Hematopoietic multipotent progenitor cell treated with erythropoietin and hydrocortisone succinate and interleukin-3 and kit ligand, for 8 days (in vitro differentiated cells): ENCODE results near the gene MAGEB5.
"Not testable (repeated sequence)": the region's sequence is repeated elsewhere in the genome, so short reads cannot be mapped to it uniquely, and the experiment has no call there.

Source experiments
- DNase-seq: peaks from one replicate; pipeline ENCODE4 v3.0.0-alpha.2; 2015

Gene MAGEB5, protein sequence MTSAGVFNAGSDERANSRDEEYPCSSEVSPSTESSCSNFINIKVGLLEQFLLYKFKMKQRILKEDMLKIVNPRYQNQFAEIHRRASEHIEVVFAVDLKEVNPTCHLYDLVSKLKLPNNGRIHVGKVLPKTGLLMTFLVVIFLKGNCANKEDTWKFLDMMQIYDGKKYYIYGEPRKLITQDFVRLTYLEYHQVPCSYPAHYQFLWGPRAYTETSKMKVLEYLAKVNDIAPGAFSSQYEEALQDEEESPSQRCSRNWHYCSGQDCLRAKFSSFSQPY

DNA sequence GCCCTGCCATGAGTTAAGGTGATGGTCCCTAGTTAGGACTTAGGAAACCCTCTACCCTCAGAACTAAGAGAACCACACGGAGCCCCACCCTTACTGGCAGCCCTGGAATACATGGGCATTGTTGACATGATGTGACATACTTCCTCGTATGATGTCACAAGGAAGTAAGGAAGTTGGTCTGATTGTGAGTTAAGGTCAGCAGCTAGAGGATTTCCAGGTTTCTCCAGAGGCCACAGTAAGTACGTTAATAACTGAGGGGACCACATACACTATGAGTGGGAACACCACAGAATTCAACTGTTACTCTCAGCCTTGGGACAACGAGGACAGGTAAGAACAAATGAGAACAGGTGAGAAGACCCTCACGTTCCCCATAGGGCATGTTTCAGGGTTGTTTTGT, at the start of gene MAGEB5:
Gene MAGEB5 (plus strand): TSS at position 301 of the 400 bp plus-strand sequence. CDS start 1,133 bp downstream, outside the sequence.
- DNase-seq, result no peak

DNA sequence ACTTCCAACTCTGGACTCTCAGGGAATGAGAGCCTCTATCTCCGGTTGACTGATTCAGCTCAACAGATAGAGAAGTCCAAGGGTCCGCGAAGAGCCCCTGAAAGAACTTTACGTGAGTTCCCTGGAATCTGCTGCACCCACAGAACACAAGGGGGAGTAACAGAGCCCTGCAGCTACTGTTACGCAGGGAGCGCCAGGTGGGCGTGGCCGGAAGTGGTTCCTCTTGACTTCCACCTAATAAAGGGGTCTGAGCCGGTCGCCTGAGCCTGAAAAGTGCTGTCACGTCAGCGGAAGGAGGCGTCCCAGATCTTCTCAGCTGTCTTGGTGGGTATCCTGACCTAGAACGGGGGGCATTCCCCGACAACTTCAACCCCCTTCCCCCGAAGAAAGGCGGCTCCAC, 23.8 kb upstream of the MAGEB5 start, which contains the start of gene MAGEB6:
Gene MAGEB6 (plus strand): TSS at position 237 of the 400 bp plus-strand sequence. CDS start 1,407 bp downstream, outside the sequence.
- DNase-seq, result no peak

DNA sequence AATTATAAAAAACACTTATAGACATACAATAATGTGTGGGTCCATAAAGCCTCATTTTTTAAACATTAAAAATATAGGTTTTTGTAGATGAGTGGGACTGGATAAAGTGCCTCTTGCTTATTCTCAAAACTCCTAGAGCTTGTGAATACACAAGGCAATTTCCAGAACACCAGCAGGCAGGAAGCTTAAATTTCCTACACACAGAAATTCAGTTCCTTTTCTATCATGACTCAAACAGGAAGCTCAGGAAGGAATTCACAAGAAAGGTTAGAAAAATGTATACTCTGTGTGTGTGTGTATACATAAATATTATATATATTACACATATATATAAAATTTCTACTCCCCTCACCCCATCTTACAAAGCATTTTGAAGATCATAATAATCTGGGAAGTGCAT, 12.4 kb upstream of the MAGEB5 start:
- no peak for DNase-seq

DNA sequence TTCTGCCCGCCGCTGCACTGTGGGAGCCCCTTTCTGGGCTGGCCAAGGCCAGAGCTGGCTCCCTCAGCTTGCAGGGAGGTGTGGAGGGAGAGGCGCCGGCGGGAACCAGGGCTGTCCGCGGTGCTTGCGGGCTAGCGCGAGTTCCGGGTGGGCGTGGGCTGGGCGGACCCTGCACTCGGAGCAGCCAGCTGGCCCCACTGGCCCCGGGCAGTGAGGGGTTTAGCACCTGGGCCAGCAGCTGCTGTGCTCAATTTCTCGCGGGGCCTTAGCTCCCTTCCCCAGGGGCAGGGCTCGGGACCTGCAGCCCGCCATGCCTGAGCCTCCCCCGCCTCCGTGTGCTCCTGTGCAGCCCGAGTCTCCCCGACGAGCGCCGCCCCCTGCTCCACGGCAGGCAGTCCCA, 11.3 kb upstream of the MAGEB5 start:
- DNase-seq, result not testable (repeated sequence)

DNA sequence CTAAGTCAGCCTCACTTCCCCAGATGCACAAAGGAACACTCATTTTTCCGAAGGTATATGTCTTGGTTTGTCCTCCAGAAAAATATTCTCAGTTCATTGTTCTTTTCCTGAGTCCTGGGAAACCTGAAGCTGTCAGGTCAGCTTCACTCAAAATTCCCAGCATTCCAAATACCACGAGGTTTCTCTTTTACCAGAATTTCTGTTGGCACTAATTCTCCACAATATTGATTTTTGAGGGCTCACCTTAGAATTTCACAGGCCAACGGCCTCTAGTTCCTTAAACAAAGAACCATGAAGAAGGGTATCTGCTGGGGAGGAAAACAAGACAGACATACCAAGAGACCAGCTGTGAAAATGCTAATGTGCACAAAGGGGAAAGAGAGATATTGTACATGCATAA, 8.0 kb upstream of the MAGEB5 start:
- DNase-seq, result no peak

DNA sequence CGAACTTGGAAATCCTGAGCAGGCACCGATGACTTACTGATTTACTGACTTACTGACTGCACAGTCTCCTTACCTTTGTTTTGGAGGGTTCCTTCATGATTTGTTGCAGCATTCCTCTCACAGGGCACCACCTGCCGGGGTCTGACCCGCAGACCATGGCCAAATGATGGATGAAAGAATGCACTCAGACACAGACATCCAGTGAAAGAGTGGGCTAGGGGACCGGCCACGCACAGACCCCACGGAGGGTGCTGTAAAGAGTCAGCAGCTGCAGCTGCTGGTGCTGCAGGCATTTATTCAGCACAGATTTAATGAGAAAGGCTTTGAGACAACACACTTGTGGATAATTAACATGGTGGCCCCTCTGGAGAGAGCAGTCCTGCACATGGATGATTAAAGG, 3.4 kb downstream of the MAGEB5 start:
- DNase-seq, result no peak

DNA sequence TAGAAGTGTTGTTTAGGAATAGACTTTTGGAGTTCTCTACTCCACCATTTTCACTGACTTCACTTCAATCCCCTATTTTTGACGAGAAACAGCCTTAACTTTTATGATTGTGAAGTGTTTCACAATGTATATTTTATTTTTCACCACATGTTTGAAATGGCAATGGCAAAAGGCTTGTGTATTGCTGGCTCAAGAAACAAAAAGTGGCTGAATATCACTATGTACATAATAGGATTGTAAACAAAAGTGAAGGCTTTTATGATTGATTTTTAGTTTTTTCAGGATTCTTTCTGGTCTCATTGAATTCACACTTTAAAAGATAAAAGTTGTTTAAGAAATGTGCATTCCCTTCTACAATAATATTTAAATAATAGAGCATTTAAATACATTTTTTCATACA, 18.2 kb downstream of the MAGEB5 start:
- no peak for DNase-seq

DNA sequence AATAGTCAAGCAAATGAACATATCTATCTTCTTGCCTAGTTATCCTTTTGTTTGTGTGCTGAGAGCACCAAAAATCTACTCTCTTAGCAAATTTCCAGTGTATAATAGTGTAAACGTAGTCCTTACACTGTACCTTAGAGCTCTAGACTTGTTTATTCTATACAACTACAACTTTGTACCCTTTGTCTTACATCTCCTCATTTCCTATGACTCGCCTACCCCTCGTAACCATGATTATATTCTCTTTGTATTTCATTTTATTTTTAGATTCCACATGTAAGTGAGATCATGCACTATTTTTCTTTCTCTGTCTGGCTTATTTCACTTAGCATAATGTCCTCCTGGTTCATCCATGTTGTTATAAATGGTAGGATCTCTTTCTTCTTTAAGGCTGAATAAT, 37.6 kb downstream of the MAGEB5 start:
- DNase-seq, result no peak

DNA sequence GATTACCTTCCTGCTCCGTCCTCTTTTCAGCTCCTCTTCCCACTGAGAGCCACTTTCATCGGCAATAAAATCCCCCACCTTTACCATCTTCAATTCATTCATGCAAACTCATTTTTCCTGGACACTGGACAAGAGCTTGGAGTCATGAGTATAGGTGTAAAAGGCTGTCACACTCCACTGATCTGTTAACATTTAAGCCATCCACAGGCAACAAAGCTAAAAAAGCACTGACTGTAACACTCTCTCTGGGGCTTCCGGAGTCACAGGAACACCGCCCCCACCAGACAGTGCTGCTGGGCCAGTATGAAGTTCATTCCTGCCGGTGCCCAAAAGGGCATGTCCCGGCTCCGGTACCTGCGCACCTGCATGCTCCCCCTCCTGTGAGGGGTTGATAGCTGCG, 38.5 kb downstream of the MAGEB5 start:
- no peak for DNase-seq

DNA sequence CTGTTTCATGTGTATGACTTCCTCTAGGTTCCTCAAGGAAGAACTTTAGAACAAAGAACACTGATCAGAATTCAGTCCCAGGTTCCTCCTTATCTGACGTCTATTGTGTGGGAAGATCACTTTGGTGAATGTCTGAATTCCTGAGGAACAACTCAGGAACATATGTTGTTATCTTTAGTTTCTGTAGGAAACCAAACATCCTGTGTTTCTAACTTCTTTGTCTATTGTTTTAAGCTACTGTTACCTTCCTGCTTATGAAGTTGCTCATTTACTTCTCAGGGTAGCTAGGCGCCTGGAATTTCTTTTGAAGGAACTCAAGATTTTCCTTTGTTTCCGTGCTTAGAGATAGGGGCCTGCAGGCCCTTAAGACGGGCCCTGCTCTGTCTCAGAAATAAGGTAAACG, 46.2 kb downstream of the MAGEB5 start:
- DNase-seq, result no peak
